H1 (cell line): ENCODE measurements around the gene CTNND2. TPM values are rescaled to one million over a fixed set of nuclear protein-coding genes. Genes with fewer than 3 reads are reported as not detected.

Source experiments
- CTCF ChIA-PET: fragments of 300-600 bp; sonication (Branson Sonifier 250); formaldehyde crosslinking; loops from one replicate; lab custom pipeline; 2021; ENCODE audit not compliant: partially characterized antibody; lab: Charles Lee
- POLR2A ChIA-PET: fragments of 300-600 bp; sonication (Branson Sonifier 250); formaldehyde crosslinking; loops from one replicate; lab custom pipeline; 2021; ENCODE audit warnings: inconsistent platforms; ENCODE audit not compliant: partially characterized antibody; lab: Charles Lee
- DNase-seq, 2 experiments: peaks; one replicate each; pipeline versions ENCODE4 v3.0.0 to v3.0.0-alpha.2; 2010 to 2022; ENCODE audit warnings: low spot score in 2 of 2, low read depth in 1 of 2, mixed read lengths in 1 of 2
- FAIRE-seq: peaks from 2 replicates; lab custom pipeline; 2011; peaks lifted over from hg19 to GRCh38; lab: Jason Lieb, UNC
- H2AFZ ChIP-seq: 2 replicates; pipeline ENCODE4 v1.8.1; 2012; ENCODE audit warnings: low read length, inconsistent platforms
- H2AK5ac ChIP-seq: 2 replicates; pipeline ENCODE4 v1.6.1; 2013; ENCODE audit warnings: low read depth, low read length
- H2BK120ac ChIP-seq: replicated peaks from 2 replicates; pipeline ENCODE3; 2013; ENCODE audit warnings: low read depth, low read length, inconsistent platforms
- H2BK12ac ChIP-seq: 2 replicates; pipeline ENCODE4 v1.6.1; 2013; ENCODE audit warnings: low read depth, low read length
- H2BK15ac ChIP-seq: 2 replicates; pipeline ENCODE4 v1.6.1; 2013; ENCODE audit warnings: low read length
- H2BK20ac ChIP-seq: 2 replicates; pipeline ENCODE4 v1.6.1; 2013; ENCODE audit warnings: low read length
- H2BK5ac ChIP-seq: 2 replicates; pipeline ENCODE4 v1.6.1; 2013; ENCODE audit warnings: low read depth, low read length
- H3K14ac ChIP-seq: 2 replicates; pipeline ENCODE4 v1.6.1; 2013; ENCODE audit warnings: inconsistent platforms; ENCODE audit not compliant: insufficient read length
- H3K18ac ChIP-seq: 2 replicates; pipeline ENCODE4 v1.6.1; 2013; ENCODE audit warnings: low read length; ENCODE audit errors: extremely low read depth
- H3K23ac ChIP-seq: 2 replicates; pipeline ENCODE4 v1.6.1; 2013; ENCODE audit warnings: inconsistent platforms; ENCODE audit not compliant: insufficient read length
- H3K23me2 ChIP-seq: 2 replicates; pipeline ENCODE4 v1.6.1; 2013; ENCODE audit warnings: low read depth, low read length
- H3K27ac ChIP-seq: 2 replicates; pipeline ENCODE4 v1.6.1; 2011; ENCODE audit warnings: low read depth, low read length, inconsistent platforms
- H3K27me3 ChIP-seq, 4 experiments: replicated peaks in 1 of 4; 1 replicate in 1 of 4; 2 replicates in 3 of 4; pipeline versions ENCODE4 v1.6.1 to v1.8.1; 2011 to 2013; ENCODE audit warnings: low read length in 3 of 4, mild to moderate bottlenecking in 3 of 4, inconsistent platforms in 2 of 4, mixed read lengths in 2 of 4, moderate library complexity in 1 of 4; ENCODE audit not compliant: control insufficient read depth in 3 of 4, insufficient read depth in 3 of 4; ENCODE audit errors: extremely low read depth in 1 of 4
- H3K36me3 ChIP-seq, 4 experiments: 2 replicates each; pipeline versions ENCODE4 v1.6.1 to v1.8.1; 2011 to 2013; ENCODE audit warnings: mild to moderate bottlenecking in 4 of 4, low read length in 3 of 4, moderate library complexity in 2 of 4, control low read depth in 1 of 4, inconsistent platforms in 1 of 4; ENCODE audit not compliant: insufficient read depth in 4 of 4, control insufficient read depth in 2 of 4
- H3K4ac ChIP-seq: replicated peaks from 2 replicates; pipeline ENCODE3; 2013; ENCODE audit warnings: low read length, low read depth, mixed read lengths, inconsistent platforms; ENCODE audit not compliant: insufficient read length
- H3K4me1 ChIP-seq, 4 experiments: replicated peaks in 1 of 4; 1 replicate in 1 of 4; 2 replicates in 3 of 4; pipeline versions ENCODE4 v1.6.1 to v1.8.1; 2011 to 2013; ENCODE audit warnings: low read length in 3 of 4, inconsistent platforms in 2 of 4, mixed read lengths in 1 of 4; ENCODE audit not compliant: insufficient read depth in 4 of 4, control insufficient read depth in 3 of 4
- H3K4me2 ChIP-seq, 2 experiments: 2 replicates each; pipeline versions ENCODE4 v1.6.1 to v1.8.1; 2011 to 2013; ENCODE audit warnings: low read depth in 2 of 2, low read length in 2 of 2, control low read depth in 1 of 2, inconsistent platforms in 1 of 2, mild to moderate bottlenecking in 1 of 2; ENCODE audit not compliant: insufficient read depth in 1 of 2
- H3K4me3 ChIP-seq, 4 experiments: fragments of 200-600, 300-600 bp in 1 of 4; sonication (generic), shearing (Covaris generic), sonication (Bioruptor Twin) in 1 of 4; 2 replicates each; pipeline versions ENCODE4 v1.5.1 to v1.8.1; 2011 to 2016; ENCODE audit warnings: low read length in 4 of 4, low read depth in 3 of 4, control low read depth in 2 of 4, inconsistent platforms in 2 of 4, mild to moderate bottlenecking in 2 of 4, mixed read lengths in 1 of 4, moderate library complexity in 1 of 4; ENCODE audit not compliant: insufficient read depth in 2 of 4; ENCODE audit errors: extremely low read depth in 1 of 4
- H3K56ac ChIP-seq: replicated peaks from 2 replicates; pipeline ENCODE3; 2013; ENCODE audit warnings: low read depth, mild to moderate bottlenecking, mixed read lengths, low read length, inconsistent platforms; ENCODE audit not compliant: insufficient read length
- H3K79me1 ChIP-seq: 2 replicates; pipeline ENCODE4 v1.6.1; 2013; ENCODE audit warnings: low read depth, low read length, control low read depth
- H3K79me2 ChIP-seq, 2 experiments: 2 replicates each; pipeline versions ENCODE4 v1.6.1 to v1.8.1; 2012 to 2013; ENCODE audit warnings: low read length in 2 of 2, mild to moderate bottlenecking in 2 of 2, inconsistent platforms in 1 of 2; ENCODE audit not compliant: insufficient read depth in 2 of 2, control insufficient read depth in 1 of 2
- H3K9ac ChIP-seq, 4 experiments: replicated peaks in 1 of 4; 1 replicate in 1 of 4; 2 replicates in 3 of 4; pipeline versions ENCODE4 v1.6.1 to v1.8.1; 2011 to 2013; ENCODE audit warnings: low read depth in 3 of 4, low read length in 3 of 4, control low read depth in 2 of 4, mild to moderate bottlenecking in 2 of 4, moderate library complexity in 2 of 4, inconsistent platforms in 1 of 4; ENCODE audit errors: extremely low read depth in 1 of 4
- H3K9me3 ChIP-seq, 2 experiments: 2 replicates each; pipeline versions ENCODE4 v1.6.1 to v1.8.1; 2012 to 2013; ENCODE audit warnings: mild to moderate bottlenecking in 2 of 2, moderate library complexity in 2 of 2, control low read depth in 1 of 2, inconsistent platforms in 1 of 2, low read depth in 1 of 2, low read length in 1 of 2, mixed read lengths in 1 of 2; ENCODE audit not compliant: insufficient read depth in 2 of 2
- H4K20me1 ChIP-seq, 2 experiments: replicated peaks in 1 of 2; 2 replicates each; pipeline versions ENCODE3 to v1.8.1; 2011 to 2013; ENCODE audit warnings: inconsistent platforms in 2 of 2, low read length in 2 of 2, mild to moderate bottlenecking in 1 of 2; ENCODE audit not compliant: insufficient read depth in 2 of 2, control insufficient read depth in 1 of 2
- H4K5ac ChIP-seq: 2 replicates; pipeline ENCODE4 v1.6.1; 2013; ENCODE audit warnings: low read length, low read depth, mixed read lengths, inconsistent platforms; ENCODE audit not compliant: insufficient read length
- H4K8ac ChIP-seq: 2 replicates; pipeline ENCODE4 v1.8.0; 2013; ENCODE audit warnings: mild to moderate bottlenecking, moderate library complexity, low read length, inconsistent platforms; ENCODE audit not compliant: insufficient read depth; ENCODE audit errors: extremely low read depth
- H4K91ac ChIP-seq: replicated peaks from 2 replicates; pipeline ENCODE3; 2013; ENCODE audit warnings: low read length, mixed read lengths, inconsistent platforms; ENCODE audit not compliant: insufficient read length
- ATF2 ChIP-seq: IDR thresholded peaks from 2 replicates; pipeline ENCODE4 v1.6.1; 2012; ENCODE audit warnings: low read length, inconsistent platforms
- BRCA1 ChIP-seq: IDR thresholded peaks from 2 replicates; pipeline ENCODE4 v1.6.1; 2012; ENCODE audit warnings: low read depth, low read length, improper control_type of control experiment
- CHD1 ChIP-seq: IDR thresholded peaks from 2 replicates; pipeline ENCODE4 v1.6.1; 2012; ENCODE audit warnings: low read depth, low read length, improper control_type of control experiment
- POLR2A ChIP-seq, 2 experiments: IDR thresholded peaks; 1 replicate in 1 of 2; 2 replicates in 1 of 2; pipeline ENCODE4 v1.6.1; 2011; ENCODE audit warnings: low read depth in 2 of 2, low read length in 2 of 2, mild to moderate bottlenecking in 2 of 2; ENCODE audit errors: control extremely low read depth in 1 of 2
- RBBP5 ChIP-seq: IDR thresholded peaks from 2 replicates; pipeline ENCODE4 v1.7.1; 2012; ENCODE audit warnings: low read depth, mild to moderate bottlenecking, inconsistent platforms, low read length, moderate library complexity, borderline replicate concordance
- SAP30 ChIP-seq: fragments of 300-600 bp; sonication (generic); IDR thresholded peaks from 2 replicates; pipeline ENCODE4 v1.7.1; 2012; ENCODE audit warnings: low read length, moderate library complexity, mild to moderate bottlenecking, inconsistent platforms; ENCODE audit not compliant: insufficient read depth, insufficient replicate concordance
- SRF ChIP-seq: IDR thresholded peaks from 2 replicates; pipeline ENCODE4 v1.6.1; 2011; ENCODE audit warnings: mild to moderate bottlenecking, low read depth, low read length, moderate library complexity
- TAF1 ChIP-seq: IDR thresholded peaks from 2 replicates; pipeline ENCODE4 v1.6.1; 2011; ENCODE audit warnings: mild to moderate bottlenecking, low read depth, low read length
- TBP ChIP-seq: IDR thresholded peaks from 2 replicates; pipeline ENCODE4 v1.6.1; 2011; ENCODE audit warnings: low read depth, low read length, improper control_type of control experiment
- WGBS, 2 experiments: shearing (Covaris generic) in 1 of 2; methylation state at CpG; one replicate each; pipeline versions ENCODE4 v1.1.6 to v1.1.7; 2013 to 2015; ENCODE audit warnings: low lambda C conversion rate in 2 of 2, mixed read lengths in 2 of 2, inconsistent platforms in 1 of 2, low coverage in 1 of 2, missing lambda C conversion rate in 1 of 2; ENCODE audit not compliant: insufficient replicate concordance in 2 of 2, insufficient coverage in 1 of 2, insufficient read length in 1 of 2; ENCODE audit errors: extremely low coverage in 1 of 2, missing lambda C conversion rate in 1 of 2; 5-methylcytosine and 5-hydroxymethylcytosine counted together
- polyA plus RNA-seq, 7 experiments: library from polyadenylated mRNA; depleted of rRNA in 3 of 7; stranded (reverse) in 5 of 7; unstranded in 2 of 7; fragments of >200 nt in 5 of 7; fragments of 200-250 nt in 2 of 7; gene quantifications; 1 replicate in 5 of 7; 2 replicates in 1 of 7; 4 replicates in 1 of 7; pipeline versions ENCODE4 v1.2.1 to v1.2.3, GENCODE V29; 2011 to 2013; ENCODE audit warnings: missing spikeins in 2 of 7, mixed read lengths in 2 of 7
- total RNA-seq: library from RNA; stranded (reverse); fragmentation: NEBNext Ultra II Directional; extraction: Animal tissue kit (Norgen Biotek cat#: 25700); gene quantifications from 2 replicates; pipeline ENCODE4 v1.2.1, GENCODE V29; 2021
- TF ChIP-seq, protein P1 (sequence below), 3 experiments: IDR thresholded peaks; 1 replicate in 2 of 3; 2 replicates in 1 of 3; pipeline versions ENCODE4 v1.5.1 to v1.6.1; 2011; ENCODE audit warnings: low read length in 3 of 3, mild to moderate bottlenecking in 3 of 3, inconsistent platforms in 2 of 3, low read depth in 1 of 3, moderate library complexity in 1 of 3; ENCODE audit not compliant: insufficient read depth in 1 of 3; ENCODE audit errors: control extremely low read depth in 1 of 3

Gene CTNND2
- total and polyA plus RNA-seq, 2 of the 8 experiments (the other 6 are each of a cell fraction or from before 2014, with no cell fraction given) = 7.4 to 14.2 TPM

- no peak overlapping the region for H3K4me3 ChIP-seq
- H3K9me3 ChIP-seq = no peaks in the 10 kb centered on the region
- H3K79me2 ChIP-seq = no peaks in the 10 kb centered on the region
- H2BK12ac ChIP-seq = no peak overlapping the region
- H4K20me1 ChIP-seq = no peaks in the 10 kb centered on the region
- DNase-seq = no peak
- no peak overlapping the region for H3K14ac ChIP-seq
- FAIRE-seq = no peak
- no peak overlapping the region for H2BK20ac ChIP-seq
- no peak overlapping the region for H3K18ac ChIP-seq
- H2BK15ac ChIP-seq = no peak overlapping the region
- CTCF ChIA-PET = no interaction called here
- no peak overlapping the region for H4K91ac ChIP-seq
- H3K56ac ChIP-seq = no peak overlapping the region
- POLR2A ChIA-PET = no interaction called here
- no peak overlapping the region for H3K4me2 ChIP-seq
- H2BK120ac ChIP-seq = no peak overlapping the region
- no peak overlapping the region for H2AFZ ChIP-seq
- H3K23me2 ChIP-seq = no peaks in the 10 kb centered on the region
- no peaks in the 10 kb centered on the region for H3K79me1 ChIP-seq
- no peaks in the 10 kb centered on the region for H3K27me3 ChIP-seq
- no peak overlapping the region for H3K27ac ChIP-seq
- 90% methylated on average over 12 of the region's 12 CpGs; no CpG with 5 or more reads in 1 of the 2 experiments for WGBS, 2 experiments
- H3K4ac ChIP-seq = no peak overlapping the region
- H4K8ac ChIP-seq = no peak overlapping the region
- no peak overlapping the region for H4K5ac ChIP-seq
- H3K9ac ChIP-seq = no peak overlapping the region
- no peak overlapping the region for H2BK5ac ChIP-seq
- H3K23ac ChIP-seq = no peak overlapping the region
- peaks cover 0 to 4% (median 0%) of the 10 kb centered on the region in 4 experiments; a peak in 1 of 7 replicates for H3K4me1 ChIP-seq
- no peaks in the 10 kb centered on the region for H3K36me3 ChIP-seq
- no peak overlapping the region for H2AK5ac ChIP-seq
- TF ChIP-seq ATF2 = no peak
- no peak for TF ChIP-seq RBBP5
- TF ChIP-seq, protein P1, sequence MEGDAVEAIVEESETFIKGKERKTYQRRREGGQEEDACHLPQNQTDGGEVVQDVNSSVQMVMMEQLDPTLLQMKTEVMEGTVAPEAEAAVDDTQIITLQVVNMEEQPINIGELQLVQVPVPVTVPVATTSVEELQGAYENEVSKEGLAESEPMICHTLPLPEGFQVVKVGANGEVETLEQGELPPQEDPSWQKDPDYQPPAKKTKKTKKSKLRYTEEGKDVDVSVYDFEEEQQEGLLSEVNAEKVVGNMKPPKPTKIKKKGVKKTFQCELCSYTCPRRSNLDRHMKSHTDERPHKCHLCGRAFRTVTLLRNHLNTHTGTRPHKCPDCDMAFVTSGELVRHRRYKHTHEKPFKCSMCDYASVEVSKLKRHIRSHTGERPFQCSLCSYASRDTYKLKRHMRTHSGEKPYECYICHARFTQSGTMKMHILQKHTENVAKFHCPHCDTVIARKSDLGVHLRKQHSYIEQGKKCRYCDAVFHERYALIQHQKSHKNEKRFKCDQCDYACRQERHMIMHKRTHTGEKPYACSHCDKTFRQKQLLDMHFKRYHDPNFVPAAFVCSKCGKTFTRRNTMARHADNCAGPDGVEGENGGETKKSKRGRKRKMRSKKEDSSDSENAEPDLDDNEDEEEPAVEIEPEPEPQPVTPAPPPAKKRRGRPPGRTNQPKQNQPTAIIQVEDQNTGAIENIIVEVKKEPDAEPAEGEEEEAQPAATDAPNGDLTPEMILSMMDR (IDR thresholded peaks at IDR 0.05; ENCODE audit: control extremely low read depth in 1 of 3, insufficient read depth in 1 of 3, low read depth in 1 of 3, low read length in 3 of 3) = no peak
- TF ChIP-seq CHD1 = no peak
- no peak for TF ChIP-seq SRF
- TF ChIP-seq SAP30 = no peak
- TF ChIP-seq POLR2A (IDR thresholded peaks at IDR 0.05; ENCODE audit: control extremely low read depth in 1 of 2, low read depth in 2 of 2, low read length in 2 of 2) = no peak
- no peak for TF ChIP-seq TAF1
- TF ChIP-seq BRCA1 = no peak
- TF ChIP-seq TBP = no peak
Observed at GRCh38 chr5:11564706-11565105, 339.5 kb downstream of the CTNND2 start.
